HS-5 (cell line): ENCODE data around the gene RSPO3.
A peak's percentile ranks its signal among the peaks of the same experiment; 100 is the strongest.

Source experiments
- DNase-seq: peaks from one replicate; pipeline ENCODE4 v3.0.0-alpha.2; 2012; ENCODE audit warnings: low read depth

The RSPO3 gene

GRCh38 chr6:127162836-127163235, 44.4 kb downstream of the RSPO3 start:
- no peak for DNase-seq

DNA sequence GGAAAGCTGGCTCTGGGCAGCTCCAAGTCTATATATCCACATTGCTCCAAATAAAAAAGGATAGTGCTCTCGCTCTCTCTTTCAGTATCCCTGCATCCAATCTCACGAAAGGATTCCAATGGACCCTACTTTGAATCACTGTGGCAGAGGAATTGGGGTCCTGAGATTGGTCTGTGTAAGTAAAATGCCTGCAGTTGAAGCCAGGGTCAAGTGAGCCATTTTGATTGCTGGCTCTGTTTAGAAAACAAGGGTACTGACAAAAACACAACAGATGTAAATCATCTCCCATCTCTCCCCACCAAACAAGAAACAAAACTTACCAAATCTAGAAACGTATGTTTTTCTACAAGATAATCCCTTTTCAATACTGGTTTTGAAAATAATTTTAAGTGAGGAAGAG, 45.6 kb downstream of the RSPO3 start:
- no peak for DNase-seq

DNA sequence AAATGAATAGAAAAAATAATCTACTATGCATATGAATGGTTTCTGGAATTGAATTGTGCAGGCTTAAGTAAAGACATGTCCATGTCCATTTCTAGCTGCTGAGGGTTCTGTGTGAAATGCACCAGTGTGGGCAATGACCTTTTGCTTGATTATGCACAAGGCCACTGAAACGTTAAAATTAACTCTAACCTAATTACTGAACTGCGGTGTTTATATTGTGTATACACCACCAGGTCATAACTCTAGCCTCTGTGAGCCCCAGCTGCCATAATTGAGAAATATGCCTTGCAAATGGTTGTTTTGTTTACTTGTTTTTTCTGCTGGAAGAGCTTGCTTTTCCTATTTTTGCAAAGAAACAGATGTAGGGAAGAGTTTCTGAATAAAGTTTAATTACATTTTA, 46.1 kb downstream of the RSPO3 start:
- no peak for DNase-seq

- DNase-seq: no peak
Observed at GRCh38 chr6:127173156-127173940, 54.9 kb downstream of the RSPO3 start.

- DNase-seq: no peak
Observed at GRCh38 chr6:127176146-127176545, 57.7 kb downstream of the RSPO3 start.

DNA sequence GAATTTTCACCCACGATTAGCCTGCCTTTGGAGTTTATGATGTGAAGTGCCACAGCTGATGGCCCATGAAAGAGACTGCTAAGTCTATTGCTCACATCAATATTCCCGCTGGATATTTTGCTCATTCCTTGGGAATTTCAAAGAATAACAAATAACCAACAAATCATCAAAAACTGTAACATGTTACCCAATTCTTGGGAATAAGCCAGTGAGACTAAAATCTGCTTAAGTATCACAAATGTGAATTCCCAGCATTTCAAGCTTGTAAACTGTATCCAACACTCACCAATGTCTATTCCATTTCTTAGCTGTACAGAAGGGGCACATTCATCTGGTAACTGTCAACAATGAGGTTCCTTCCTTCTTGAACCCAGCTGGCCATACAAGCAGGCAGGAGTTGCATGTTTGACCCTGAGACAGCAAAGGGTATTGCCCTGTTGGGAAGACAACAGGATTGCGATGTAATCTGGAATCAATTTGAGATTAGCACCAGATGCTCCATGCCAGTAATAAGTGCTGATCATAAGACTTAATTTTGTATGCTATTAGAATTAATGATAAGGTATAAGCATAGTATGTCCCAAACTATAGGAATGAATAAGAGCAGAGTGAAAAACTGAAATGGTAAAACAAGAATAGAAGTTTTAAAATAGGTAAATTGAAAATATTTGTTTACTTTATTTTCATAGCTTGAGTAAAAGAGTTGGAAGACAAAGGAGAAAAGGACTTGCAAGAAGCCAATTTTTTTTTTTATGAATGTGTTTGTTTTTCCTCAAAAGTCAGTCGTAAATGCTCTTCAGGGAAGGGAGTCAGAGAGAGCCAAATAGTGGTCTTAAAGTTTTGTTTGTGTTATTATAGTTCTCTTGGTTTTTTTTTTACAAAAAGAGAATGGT, 58.8 kb downstream of the RSPO3 start:
- peak; percentile 63 for DNase-seq

- no peak for DNase-seq
Observed at GRCh38 chr6:127177923-127178231, 59.4 kb downstream of the RSPO3 start.

DNA sequence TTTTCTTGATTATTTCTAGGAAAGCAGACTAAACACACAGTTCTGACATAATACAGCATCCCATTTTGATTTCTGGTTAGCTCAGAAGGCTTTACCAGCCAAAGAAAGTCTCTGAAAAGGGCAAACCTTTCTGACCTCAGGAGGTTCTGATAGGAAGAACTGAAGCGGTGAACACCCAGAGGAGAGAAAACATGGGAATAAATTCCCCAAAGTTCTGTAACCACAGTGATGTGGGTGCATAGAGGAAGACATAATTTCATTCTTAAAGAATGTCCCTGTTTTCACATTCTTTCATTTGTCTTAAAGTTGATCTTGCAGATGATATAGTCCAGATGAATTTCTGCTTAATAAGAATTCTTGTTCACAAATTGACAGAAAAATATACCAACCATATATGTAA, 60.3 kb downstream of the RSPO3 start:
- no peak for DNase-seq

- no peak for DNase-seq
Observed at GRCh38 chr6:127180426-127180825, 62.0 kb downstream of the RSPO3 start.

GRCh38 chr6:127182501-127182900, 64.0 kb downstream of the RSPO3 start:
- no peak for DNase-seq

DNA sequence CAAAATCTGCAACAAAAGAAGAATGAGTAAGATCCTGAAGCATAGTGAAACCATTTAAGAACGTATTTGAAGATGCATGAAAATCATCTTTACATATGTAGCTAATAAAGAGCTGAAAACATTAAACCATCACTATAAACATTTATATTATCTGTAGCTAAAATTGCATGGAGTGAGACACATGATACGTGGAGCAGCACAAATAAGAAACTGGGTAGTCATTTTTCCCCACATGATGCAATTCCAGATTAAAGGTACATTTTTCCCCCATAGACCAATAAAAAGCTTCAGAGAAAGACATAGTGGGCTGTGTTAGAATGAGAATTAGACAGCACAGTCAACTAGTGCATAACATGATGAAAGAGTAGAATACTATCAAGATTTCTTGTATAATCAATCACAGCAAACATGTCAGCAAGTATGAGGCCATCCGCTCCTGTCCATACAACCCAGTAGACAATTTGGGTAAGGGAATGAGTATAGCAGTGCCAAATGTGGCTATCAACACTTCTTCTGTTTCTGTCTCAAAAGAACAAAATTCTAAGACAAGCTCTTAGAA, 67.0 kb downstream of the RSPO3 start:
- DNase-seq: no peak

- DNase-seq: no peak
Observed at GRCh38 chr6:127186889-127187288, 68.4 kb downstream of the RSPO3 start.

DNA sequence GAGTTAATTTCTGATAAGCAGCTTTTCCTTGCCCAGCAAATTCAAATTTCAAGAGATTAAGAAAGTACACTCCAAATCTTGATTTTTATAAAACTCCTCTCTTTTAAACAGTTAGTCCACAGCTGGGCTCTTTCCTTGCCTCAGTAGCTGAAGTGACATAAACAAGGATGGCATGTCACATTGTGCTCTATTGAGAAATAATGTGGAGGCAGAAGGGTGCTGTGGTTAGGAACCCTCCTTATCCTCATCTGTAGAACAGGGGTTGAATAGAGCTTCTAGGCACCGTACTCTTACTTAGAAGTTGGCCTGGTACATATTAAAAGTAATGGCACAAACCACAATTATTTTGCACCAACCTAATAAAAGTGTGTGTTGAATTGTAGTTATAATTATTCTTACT, 70.3 kb downstream of the RSPO3 start:
- DNase-seq: no peak

DNA sequence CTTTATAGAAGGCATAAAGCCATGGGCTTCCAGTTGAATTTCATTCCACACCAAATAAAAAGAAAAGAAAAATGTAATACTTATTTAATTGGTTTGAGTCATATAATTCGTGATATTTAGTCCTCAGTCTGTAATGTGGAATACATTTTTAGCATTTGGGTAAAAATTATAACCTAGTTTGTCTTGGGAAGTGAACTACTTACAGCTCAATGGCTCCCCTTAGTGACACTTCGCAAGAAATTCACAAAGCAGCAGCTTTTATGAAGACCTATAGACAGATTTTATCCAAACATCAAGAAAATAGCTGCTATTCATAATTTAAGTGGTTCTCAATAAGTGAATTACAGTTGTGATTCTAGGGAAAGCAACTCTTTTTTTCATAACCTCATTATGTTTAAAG, 72.1 kb downstream of the RSPO3 start:
- DNase-seq: no peak

GRCh38 chr6:127191716-127192115, 73.2 kb downstream of the RSPO3 start:
- DNase-seq: no peak

GRCh38 chr6:127192911-127193541, 74.6 kb downstream of the RSPO3 start:
- DNase-seq: no peak

DNA sequence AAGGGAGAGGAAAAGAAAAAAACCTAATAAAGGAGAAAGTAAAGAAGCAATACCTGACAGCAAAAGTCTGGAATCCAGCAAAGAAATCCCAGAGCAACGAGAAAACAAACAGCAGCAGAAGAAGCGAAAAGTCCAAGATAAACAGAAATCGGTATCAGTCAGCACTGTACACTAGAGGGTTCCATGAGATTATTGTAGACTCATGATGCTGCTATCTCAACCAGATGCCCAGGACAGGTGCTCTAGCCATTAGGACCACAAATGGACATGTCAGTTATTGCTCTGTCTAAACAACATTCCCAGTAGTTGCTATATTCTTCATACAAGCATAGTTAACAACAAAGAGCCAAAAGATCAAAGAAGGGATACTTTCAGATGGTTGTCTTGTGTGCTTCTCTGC, 77.4 kb downstream of the RSPO3 start:
- DNase-seq: no peak

DNA sequence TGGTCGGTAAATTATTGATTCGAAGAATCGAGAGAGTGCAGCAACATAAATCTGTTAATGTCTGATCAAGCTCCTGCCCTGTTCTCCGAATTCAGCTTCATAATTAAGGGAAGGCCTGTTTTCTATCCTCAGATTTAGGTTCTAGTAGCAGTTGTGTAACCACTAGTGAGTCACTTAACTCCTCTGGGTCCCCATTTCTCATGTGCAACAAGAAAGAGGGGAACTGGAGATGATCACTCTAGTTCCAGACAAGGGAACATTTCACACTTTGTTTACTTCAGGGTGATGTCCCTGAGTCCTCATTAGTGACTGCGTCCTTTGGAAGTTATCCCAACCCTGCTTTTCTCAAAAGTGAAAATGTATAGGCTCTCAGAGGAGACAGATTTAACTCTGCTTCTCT, 80.1 kb downstream of the RSPO3 start:
- DNase-seq: no peak

DNA sequence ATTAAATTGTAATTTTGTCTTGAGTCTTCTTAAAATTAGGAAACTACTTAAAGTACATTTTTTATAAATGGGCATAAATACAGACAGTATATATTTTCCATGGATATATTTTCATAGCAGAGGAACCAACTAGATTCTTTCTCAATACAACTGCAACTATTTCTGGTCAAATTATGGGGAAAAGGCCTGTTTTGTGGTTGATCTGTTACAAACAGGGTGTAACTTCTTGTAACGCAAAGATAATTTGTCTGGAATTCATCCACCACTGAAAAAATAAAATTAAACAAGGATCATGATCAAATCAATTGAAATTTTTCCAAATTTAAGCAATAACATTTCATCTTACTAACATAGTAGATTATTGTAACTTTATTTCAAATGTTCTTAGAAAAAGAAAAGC, 81.0 kb downstream of the RSPO3 start:
- DNase-seq: no peak

DNA sequence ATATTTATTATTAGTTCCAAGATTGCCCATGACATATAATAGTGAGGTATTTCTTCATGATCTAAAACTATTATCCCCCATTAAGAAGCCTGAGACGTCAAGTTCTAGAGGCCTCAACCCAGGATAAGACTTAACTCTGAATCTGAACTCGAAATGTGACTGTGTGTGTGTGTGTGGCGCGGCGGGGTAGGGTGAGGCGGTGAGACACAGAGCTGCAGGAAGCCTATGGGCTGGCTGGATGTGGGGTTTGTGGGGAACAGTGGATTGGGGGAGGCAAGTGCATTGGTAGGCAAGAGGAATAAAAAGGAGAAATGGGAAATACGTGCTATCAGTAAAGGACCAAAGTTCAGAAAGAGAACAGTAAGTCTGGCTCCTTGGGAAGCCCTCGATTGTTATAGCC, 81.6 kb downstream of the RSPO3 start:
- DNase-seq: no peak

DNA sequence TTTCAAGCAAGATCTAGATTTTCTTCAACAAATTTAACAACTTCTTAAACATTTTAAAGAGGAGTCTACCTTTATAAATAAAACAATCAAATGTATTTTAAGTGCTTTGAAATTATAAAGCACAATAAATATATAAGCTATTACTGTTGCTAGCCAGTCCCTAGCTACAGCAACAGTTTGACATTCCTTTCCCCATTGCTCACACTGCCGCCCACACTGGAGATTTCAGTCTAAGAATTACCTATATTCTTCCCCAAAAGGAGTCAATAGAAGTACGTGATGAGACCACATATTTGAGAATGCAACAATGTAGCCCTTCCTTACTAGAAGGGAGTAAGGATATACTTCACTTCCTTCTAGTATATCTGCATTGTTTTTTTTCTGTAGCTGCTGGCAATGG, 82.8 kb downstream of the RSPO3 start:
- no peak for DNase-seq

DNA sequence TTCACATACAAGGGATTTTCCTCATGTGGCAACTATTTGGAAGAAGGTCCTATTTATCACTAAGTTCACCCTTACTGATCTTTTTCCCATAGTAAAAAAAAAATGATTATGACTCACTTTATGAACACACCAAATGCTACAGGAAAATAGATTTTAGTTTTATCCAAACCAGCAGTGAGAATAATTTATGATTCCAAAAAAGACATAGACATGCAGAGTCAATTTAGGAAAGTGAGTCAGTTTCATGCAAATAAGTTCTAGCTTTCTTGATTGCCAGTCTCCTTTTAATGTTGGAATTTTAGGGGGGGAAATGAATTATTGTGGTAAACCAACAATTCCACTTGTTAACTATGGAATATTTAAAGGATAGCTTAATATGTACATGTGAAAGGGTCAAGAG, 84.2 kb downstream of the RSPO3 start:
- no peak for DNase-seq

- DNase-seq: no peak
Observed at GRCh38 chr6:127204281-127204680, 85.8 kb downstream of the RSPO3 start.
